GM23338 (cell line): ENCODE results near the gene FNDC3B. TPM values are rescaled to one million over a fixed set of nuclear protein-coding genes. Genes with fewer than 3 reads are reported as not detected.

Experiments used
- ATAC-seq: fragments of 200-7000 bp; cut with Tn5 transposase; 3 replicates; pipeline ENCODE4 v1.9.1; 2020
- DNase-seq: peaks from one replicate; pipeline ENCODE4 v3.0.0-alpha.2; 2015; ENCODE audit warnings: low spot score
- H2AFZ ChIP-seq: fragments of 200-600 bp; sonication (generic); 2 replicates; pipeline ENCODE4 v1.8.0; 2016; ENCODE audit warnings: antibody characterized with exemption, mild to moderate bottlenecking, moderate library complexity
- H3F3A ChIP-seq: fragments of 200-600 bp; sonication (generic); replicated peaks from 2 replicates; pipeline ENCODE4 v1.8.0; 2017; ENCODE audit warnings: antibody characterized with exemption, mixed run types, low read depth
- H3K27ac ChIP-seq: fragments of 200-600 bp; sonication (generic); 2 replicates; pipeline ENCODE4 v1.6.1; 2016; ENCODE audit warnings: low read depth
- H3K27me3 ChIP-seq: fragments of 200-600 bp; sonication (generic); 2 replicates; pipeline ENCODE4 v1.8.0; 2016; ENCODE audit warnings: mild to moderate bottlenecking, mixed run types, moderate library complexity; ENCODE audit not compliant: insufficient read depth
- H3K36me3 ChIP-seq: fragments of 200-600 bp; sonication (generic); 2 replicates; pipeline ENCODE4 v1.8.0; 2016; ENCODE audit warnings: mild to moderate bottlenecking; ENCODE audit not compliant: insufficient read depth
- H3K4me1 ChIP-seq: fragments of 200-600 bp; sonication (generic); 2 replicates; pipeline ENCODE4 v1.8.0; 2016; ENCODE audit warnings: mild to moderate bottlenecking, moderate library complexity; ENCODE audit not compliant: insufficient read depth
- H3K4me2 ChIP-seq: fragments of 200-600 bp; sonication (generic); 2 replicates; pipeline ENCODE4 v1.7.1; 2017; ENCODE audit warnings: mixed run types
- H3K4me3 ChIP-seq: fragments of 200-600 bp; sonication (generic); 2 replicates; pipeline ENCODE4 v1.6.1; 2016; ENCODE audit warnings: mixed run types
- H3K79me2 ChIP-seq: fragments of 200-600 bp; sonication (generic); replicated peaks from 2 replicates; pipeline ENCODE4 v1.8.0; 2017; ENCODE audit warnings: mild to moderate bottlenecking; ENCODE audit not compliant: insufficient read depth
- H3K9me2 ChIP-seq: fragments of 200-600 bp; sonication (generic); 2 replicates; pipeline ENCODE4 v1.8.0; 2017; ENCODE audit not compliant: insufficient read depth
- H4K20me1 ChIP-seq: fragments of 200-600 bp; sonication (generic); replicated peaks from 2 replicates; pipeline ENCODE4 v1.8.0; 2017; ENCODE audit warnings: mild to moderate bottlenecking; ENCODE audit not compliant: insufficient read depth
- H3K27ac Mint-ChIP-seq: 2 replicates; pipeline ENCODE4 v1.8.0; 2020; ENCODE audit warnings: inconsistent platforms, mild to moderate bottlenecking, moderate library complexity, mixed read lengths
- H3K27me3 Mint-ChIP-seq: 3 replicates; pipeline ENCODE4 v1.8.0; 2022; ENCODE audit warnings: low read depth, mild to moderate bottlenecking, moderate library complexity, mixed read lengths, inconsistent platforms; ENCODE audit not compliant: insufficient read depth, poor library complexity
- H3K36me3 Mint-ChIP-seq: 3 replicates; pipeline ENCODE4 v1.8.0; 2021; ENCODE audit warnings: low read depth, mild to moderate bottlenecking, inconsistent platforms, moderate library complexity, mixed read lengths
- H3K4me1 Mint-ChIP-seq: 3 replicates; pipeline ENCODE4 v1.8.0; 2020; ENCODE audit warnings: mild to moderate bottlenecking, inconsistent platforms, mixed read lengths
- H3K4me3 Mint-ChIP-seq: 3 replicates; pipeline ENCODE4 v1.8.0; 2021; ENCODE audit warnings: moderate library complexity, mild to moderate bottlenecking, inconsistent platforms, mixed read lengths
- H3K9me3 Mint-ChIP-seq: 3 replicates; pipeline ENCODE4 v1.8.0; 2020; ENCODE audit warnings: moderate library complexity, mild to moderate bottlenecking, inconsistent platforms, mixed read lengths
- CTCF ChIP-seq, 2 experiments: fragments of 200-600 bp in 1 of 2; sonication (generic) in 1 of 2; conservative IDR thresholded peaks; 2 replicates each; pipeline versions ENCODE4 v1.5.1 to v1.6.1; 2016 to 2017; ENCODE audit warnings: antibody characterized with exemption in 2 of 2, low read depth in 2 of 2, mild to moderate bottlenecking in 2 of 2, moderate library complexity in 1 of 2
- ETS1 ChIP-seq: IDR thresholded peaks from 2 replicates; pipeline ENCODE4 v1.6.1; 2016; ENCODE audit warnings: antibody characterized with exemption
- EZH2 ChIP-seq: fragments of 200-600 bp; sonication (generic); IDR thresholded peaks from one replicate; pipeline ENCODE4 v1.8.0; 2017; ENCODE audit warnings: antibody characterized with exemption, mild to moderate bottlenecking, low read depth; ENCODE audit not compliant: unreplicated experiment
- EZH2phosphoT487 ChIP-seq: fragments of 200-600 bp; sonication (generic); IDR thresholded peaks from one replicate; pipeline ENCODE4 v1.8.1; 2018; ENCODE audit warnings: antibody characterized with exemption; ENCODE audit not compliant: unreplicated experiment
- JUNB ChIP-seq: IDR thresholded peaks from one replicate; pipeline ENCODE4 v1.6.1; 2016; ENCODE audit warnings: antibody characterized with exemption; ENCODE audit not compliant: unreplicated experiment
- NANOG ChIP-seq: IDR thresholded peaks from 2 replicates; pipeline ENCODE4 v1.6.1; 2016; ENCODE audit warnings: antibody characterized with exemption, borderline replicate concordance
- POLR2AphosphoS5 ChIP-seq: IDR thresholded peaks from 2 replicates; pipeline ENCODE4 v1.6.1; 2016; ENCODE audit warnings: antibody characterized with exemption, low read depth
- REST ChIP-seq: IDR thresholded peaks from one replicate; pipeline ENCODE4 v1.6.1; 2018; ENCODE audit warnings: antibody characterized with exemption; ENCODE audit not compliant: unreplicated experiment
- ZNF114 ChIP-seq: fragments of 250-450 bp; sonication (Bioruptor Pico); IDR thresholded peaks from 2 replicates; pipeline ENCODE4 v1.5.0; 2020; ENCODE audit warnings: mild to moderate bottlenecking, moderate library complexity
- ZNF331 ChIP-seq: fragments of 250-450 bp; sonication (Bioruptor Pico); IDR thresholded peaks from 2 replicates; pipeline ENCODE4 v1.5.0; 2020; ENCODE audit warnings: low read depth, mild to moderate bottlenecking, moderate library complexity
- polyA plus RNA-seq: library from polyadenylated mRNA; unstranded; fragments of >200 nt; fragmentation: Nextera tagmentation; extraction: Ambion mirVana; gene quantifications from 2 replicates; pipeline ENCODE4 v1.2.1, GENCODE V29; 2016
- total RNA-seq: library from RNA; depleted of rRNA; stranded (reverse); fragments of >200 nt; shearing (Covaris generic); gene quantifications from 2 replicates; pipeline ENCODE4 v1.2.3, GENCODE V29; 2014

FNDC3B gene
- total and polyA plus RNA-seq, 2 experiments from 2014 or later = 19.1 to 55.4 TPM

GRCh38 chr3:172048599-172048998, 9.2 kb downstream of the FNDC3B start:
- peaks cover 3% of the 10 kb centered on the region for H3K27me3 Mint-ChIP-seq
- H3K4me2 ChIP-seq = no peak overlapping the region
- H3K4me3 Mint-ChIP-seq = no peak overlapping the region
- H4K20me1 ChIP-seq = peaks cover 35% of the 10 kb centered on the region
- no peak overlapping the region for H2AFZ ChIP-seq
- TF ChIP-seq ETS1 (no peak), CTCF (conservative IDR thresholded peaks at IDR 0.05; ENCODE audit: low read depth in 2 of 2) (no peak), REST (no peak), ZNF114 (CRISPR knock-in tag) (no peak), EZH2 (no peak), JUNB (no peak), POLR2AphosphoS5 (no peak)
- peaks cover 36% of the 10 kb centered on the region for H3K36me3 Mint-ChIP-seq
- H3K4me3 ChIP-seq = no peak overlapping the region
- no peak overlapping the region for H3K27ac Mint-ChIP-seq
- no peak overlapping the region for H3K27ac ChIP-seq
- DNase-seq = no peak
- H3F3A ChIP-seq = no peaks in the 10 kb centered on the region
- no peaks in the 10 kb centered on the region for H3K9me2 ChIP-seq
- no peaks in the 10 kb centered on the region; the same call in 2 of the 3 replicates for H3K9me3 Mint-ChIP-seq
- peaks cover 35% of the 10 kb centered on the region for H3K4me1 ChIP-seq
- H3K79me2 ChIP-seq = peaks cover 100% of the 10 kb centered on the region
- no peak for ATAC-seq
- H3K27me3 ChIP-seq = no peaks in the 10 kb centered on the region
- H3K36me3 ChIP-seq = no peaks in the 10 kb centered on the region
- H3K4me1 Mint-ChIP-seq = peaks cover 34% of the 10 kb centered on the region

GRCh38 chr3:172051310-172051956, 12.1 kb downstream of the FNDC3B start:
- H3K36me3 ChIP-seq = no peaks in the 10 kb centered on the region
- H3F3A ChIP-seq = no peaks in the 10 kb centered on the region
- no peak overlapping the region for H3K4me3 Mint-ChIP-seq
- TF ChIP-seq ETS1 = no peak
- TF ChIP-seq NANOG = no peak
- TF ChIP-seq JUNB = no peak
- TF ChIP-seq ZNF331 (CRISPR knock-in tag) = no peak
- TF ChIP-seq POLR2AphosphoS5 = no peak
- no peak for TF ChIP-seq ZNF114 (CRISPR knock-in tag)
- TF ChIP-seq REST = no peak
- TF ChIP-seq EZH2 = no peak
- no peak for TF ChIP-seq EZH2phosphoT487

More at GRCh38 chr3:172051310-172051956, 12.1 kb downstream of the FNDC3B start:
- peaks cover 36% of the 10 kb centered on the region for H3K36me3 Mint-ChIP-seq
- Histone ChIP-seq H3K4me2 (no peak overlapping the region), H3K4me3 (no peak overlapping the region), H3K4me1 (peaks cover 28% of the 10 kb centered on the region), H3K27ac (no peak overlapping the region), H3K79me2 (peaks cover 100% of the 10 kb centered on the region), H3K27me3 (no peaks in the 10 kb centered on the region), H4K20me1 (peaks cover 25% of the 10 kb centered on the region; the same call in 1 of the 2 replicates), H2AFZ (no peak overlapping the region), H3K9me2 (no peaks in the 10 kb centered on the region)
- H3K4me1 Mint-ChIP-seq = peaks cover 35% of the 10 kb centered on the region
- H3K9me3 Mint-ChIP-seq = no peaks in the 10 kb centered on the region; the same call in 2 of the 3 replicates
- peaks cover 3% of the 10 kb centered on the region for H3K27me3 Mint-ChIP-seq
- no peak overlapping the region for H3K27ac Mint-ChIP-seq
- DNase-seq = no peak
- ATAC-seq = no peak
